Middle frontal gyrus (tissue), 1 donor: ENCODE data around the gene ACVR1C.
"Not testable (repeated sequence)": the region's sequence is repeated elsewhere in the genome, so short reads cannot be mapped to it uniquely, and the experiment has no call there.

Source experiments
- DNase-seq: peaks from one replicate; pipeline ENCODE4 v3.0.0-alpha.2; 2015; ENCODE audit warnings: low spot score; ENCODE audit errors: extremely low spot score

Gene ACVR1C

DNA sequence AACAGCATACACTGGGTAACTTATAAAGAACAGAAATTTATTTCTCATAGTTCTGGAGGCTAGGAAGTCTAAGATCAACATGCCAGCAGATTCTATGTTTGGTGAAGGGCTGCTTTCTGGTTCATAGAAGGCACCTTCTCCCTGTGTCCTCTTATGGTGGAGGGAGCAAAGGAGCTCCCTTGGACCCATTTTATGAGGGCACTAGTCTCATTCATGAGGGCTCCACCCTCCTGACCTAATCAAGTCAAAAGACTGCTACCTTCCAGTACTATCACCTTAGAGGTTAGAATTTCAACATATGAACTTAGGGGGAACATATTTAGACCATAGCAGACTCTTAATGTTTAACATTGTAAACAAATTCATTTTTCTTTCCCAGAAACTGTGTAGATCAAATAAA is 54.5 kb downstream of the ACVR1C start:
- DNase-seq: no peak

DNA sequence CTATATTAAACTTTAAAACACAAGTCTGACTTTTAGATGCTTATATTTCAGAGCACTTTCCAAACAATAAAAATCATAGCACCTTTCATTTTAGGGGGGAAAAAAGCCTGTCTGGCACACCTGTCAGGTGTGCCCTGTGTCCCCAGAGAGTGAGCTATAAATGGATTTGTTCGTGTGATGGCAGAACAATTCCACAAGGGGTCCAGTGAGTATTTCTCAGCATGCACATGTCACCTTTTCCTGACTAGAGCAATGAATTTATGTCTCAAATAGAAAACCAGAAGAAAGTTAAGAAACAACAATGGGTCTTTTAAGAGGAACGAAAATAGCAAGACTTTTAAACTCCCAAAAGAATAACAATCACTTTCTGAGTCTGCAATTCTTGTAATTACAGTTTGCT is 55.9 kb downstream of the ACVR1C start:
- no peak for DNase-seq

DNA sequence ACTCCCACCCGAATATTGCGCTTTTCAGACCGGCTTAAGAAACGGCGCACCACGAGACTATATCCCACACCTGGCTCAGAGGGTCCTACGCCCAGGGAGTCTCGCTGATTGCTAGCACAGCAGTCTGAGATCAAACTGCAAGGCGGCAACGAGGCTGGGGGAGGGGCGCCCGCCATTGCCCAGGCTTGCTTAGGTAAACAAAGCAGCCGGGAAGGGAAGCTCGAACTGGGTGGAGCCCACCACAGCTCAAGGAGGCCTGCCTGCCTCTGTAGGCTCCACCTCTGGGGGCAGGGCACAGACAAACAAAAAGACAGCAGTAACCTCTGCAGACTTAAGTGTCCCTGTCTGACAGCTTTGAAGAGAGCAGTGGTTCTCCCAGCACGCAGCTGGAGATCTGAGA is 62.0 kb downstream of the ACVR1C start:
- DNase-seq: not testable (repeated sequence)

DNA sequence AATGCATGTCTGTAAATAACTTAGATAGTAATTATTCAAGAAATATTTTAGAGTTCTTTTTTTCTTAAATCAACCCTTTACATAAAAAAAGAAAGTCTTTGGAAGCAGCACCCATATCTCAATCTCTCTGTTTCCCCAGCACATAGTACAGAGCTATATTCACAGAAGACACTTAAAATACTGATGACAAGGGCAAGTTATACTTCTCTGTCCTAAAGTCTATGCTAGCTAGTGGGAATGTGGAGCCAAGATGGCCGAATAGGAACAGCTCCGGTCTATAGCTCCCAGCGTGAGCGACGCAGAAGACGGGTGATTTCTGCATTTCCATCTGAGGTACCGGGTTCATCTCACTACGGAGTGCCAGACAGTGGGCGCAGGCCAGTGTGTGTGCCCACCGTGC is 62.6 kb downstream of the ACVR1C start:
- DNase-seq: not testable (repeated sequence)

DNA sequence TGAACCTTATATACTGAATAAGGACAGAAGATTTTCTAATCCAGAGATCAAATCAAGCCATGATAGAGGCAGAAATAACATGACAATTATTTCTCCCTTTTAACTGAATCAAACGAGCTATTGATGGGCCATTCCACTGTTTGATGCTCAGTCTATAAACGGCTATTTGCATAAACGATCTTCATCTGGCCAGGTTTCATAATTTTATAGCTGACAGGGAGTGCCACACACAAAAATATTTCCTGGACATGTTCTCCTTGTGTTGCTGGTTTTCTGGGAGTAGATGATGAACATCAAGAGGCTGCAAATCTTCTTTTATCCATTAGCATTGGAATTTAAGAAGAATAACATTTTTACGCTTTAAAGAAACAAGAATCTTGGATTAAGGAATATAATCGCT is 63.1 kb downstream of the ACVR1C start:
- DNase-seq: no peak

DNA sequence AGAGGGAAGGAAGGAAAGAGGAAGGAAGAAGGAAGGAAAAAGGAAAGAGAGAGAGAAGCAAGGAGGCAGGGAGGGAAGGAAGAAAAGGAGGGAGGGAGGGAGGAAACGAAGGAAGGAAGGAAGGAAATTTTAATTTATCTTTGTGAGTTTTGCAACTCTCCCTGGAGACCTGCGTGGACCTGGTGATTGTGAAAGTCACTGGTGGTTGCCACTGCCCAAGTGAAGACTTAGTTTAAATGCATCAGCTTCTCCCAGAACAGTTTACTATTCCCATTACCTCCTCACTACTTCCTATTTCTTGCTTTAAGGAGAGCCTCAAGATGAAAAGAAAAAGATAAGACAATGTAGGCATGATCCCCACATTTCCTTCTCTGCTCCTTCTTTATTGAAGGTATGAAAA is 68.8 kb downstream of the ACVR1C start:
- DNase-seq: no peak

DNA sequence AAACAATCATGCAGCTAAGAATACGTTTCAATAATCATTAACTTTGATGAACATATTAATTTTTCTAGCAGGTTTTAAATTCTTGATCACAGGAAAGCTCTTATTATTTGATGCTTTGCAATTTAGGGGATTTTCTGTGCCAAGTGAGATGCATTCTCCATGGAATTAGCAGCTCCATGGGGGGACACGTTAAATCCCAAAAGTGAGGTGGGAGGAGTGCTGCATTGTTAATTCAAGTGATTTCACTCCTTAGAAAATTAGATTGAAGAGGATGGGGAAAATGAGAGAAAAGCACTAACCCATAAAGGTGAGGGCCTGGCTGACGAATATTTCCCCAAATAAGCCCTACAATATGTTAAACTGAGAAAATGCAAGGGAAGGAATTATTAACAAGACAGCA is 69.2 kb downstream of the ACVR1C start:
- DNase-seq: no peak

DNA sequence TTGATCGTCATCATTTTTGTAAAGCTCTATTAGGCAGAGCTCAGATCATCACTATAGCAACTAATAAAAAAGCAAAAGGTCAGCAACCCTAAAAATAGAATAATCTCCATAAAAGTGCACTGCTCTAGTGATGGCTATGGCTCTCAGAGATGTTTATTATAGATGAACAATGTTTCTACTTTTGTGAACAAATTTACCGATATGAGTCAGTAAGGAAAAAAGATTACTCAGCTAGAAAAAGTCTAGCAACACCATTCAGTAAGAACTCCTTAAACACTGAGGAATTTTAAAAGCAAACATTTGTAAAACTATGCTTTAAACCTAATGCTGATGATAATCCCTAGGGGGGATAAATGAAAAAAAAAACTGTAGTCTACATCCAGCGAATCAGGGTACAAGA is 69.6 kb downstream of the ACVR1C start:
- DNase-seq: no peak

DNA sequence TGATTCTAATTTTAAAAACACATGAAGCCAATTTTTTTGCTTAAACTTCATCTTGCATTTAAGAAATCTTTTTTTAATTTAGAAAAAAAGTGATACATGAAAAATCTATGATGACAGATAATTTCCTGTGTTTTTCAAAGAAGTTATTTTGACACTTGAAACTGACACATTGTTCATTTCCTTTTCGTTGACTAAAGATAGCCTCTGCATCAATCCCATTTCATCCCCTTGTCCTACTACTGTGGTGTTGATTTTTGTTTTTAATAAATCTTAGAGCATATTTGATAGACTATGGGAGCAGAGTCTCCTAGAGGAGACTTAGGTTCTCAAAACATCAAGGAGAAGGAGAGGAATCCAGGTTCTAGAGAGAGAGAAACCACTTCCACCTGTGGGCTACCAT is 70.9 kb downstream of the ACVR1C start:
- no peak for DNase-seq

DNA sequence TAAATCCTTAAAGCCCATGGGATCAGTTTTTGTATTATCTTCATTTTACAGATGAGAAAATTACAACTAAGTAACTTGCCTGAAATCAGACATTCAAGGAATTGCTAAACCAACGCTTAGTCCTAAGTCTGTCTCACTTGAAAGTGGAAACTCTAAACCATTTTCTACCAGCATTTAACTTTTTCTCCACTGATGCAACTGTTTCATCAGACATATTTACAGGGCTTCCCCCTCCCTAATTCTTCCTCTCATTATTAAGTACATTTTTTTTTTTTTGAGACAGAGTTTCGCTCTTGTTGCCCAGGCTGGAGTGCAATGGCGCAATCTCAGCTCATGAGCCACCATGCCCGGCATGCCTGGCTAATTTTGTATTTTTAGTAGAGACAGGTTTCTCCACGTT is 88.6 kb downstream of the ACVR1C start:
- DNase-seq: no peak

DNA sequence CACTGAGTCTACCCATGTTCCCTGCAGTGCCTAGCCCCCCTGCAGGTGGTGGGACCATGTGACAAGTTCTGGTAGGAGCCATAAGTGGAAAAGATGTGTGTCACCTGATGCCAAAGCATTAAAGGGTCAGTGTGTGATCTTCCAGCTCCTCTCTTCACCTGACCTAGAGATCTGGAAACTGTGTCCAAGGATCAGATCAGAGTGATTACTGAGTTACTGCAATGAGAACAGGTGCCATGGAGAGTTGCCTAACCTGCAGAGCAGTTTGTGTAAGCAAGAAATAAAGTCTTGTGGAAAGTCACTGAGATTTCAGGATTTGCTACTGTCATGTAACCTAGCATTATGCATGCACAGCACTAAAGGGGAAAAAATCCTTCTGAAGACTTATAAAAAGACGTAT is 90.6 kb downstream of the ACVR1C start:
- DNase-seq: no peak

DNA sequence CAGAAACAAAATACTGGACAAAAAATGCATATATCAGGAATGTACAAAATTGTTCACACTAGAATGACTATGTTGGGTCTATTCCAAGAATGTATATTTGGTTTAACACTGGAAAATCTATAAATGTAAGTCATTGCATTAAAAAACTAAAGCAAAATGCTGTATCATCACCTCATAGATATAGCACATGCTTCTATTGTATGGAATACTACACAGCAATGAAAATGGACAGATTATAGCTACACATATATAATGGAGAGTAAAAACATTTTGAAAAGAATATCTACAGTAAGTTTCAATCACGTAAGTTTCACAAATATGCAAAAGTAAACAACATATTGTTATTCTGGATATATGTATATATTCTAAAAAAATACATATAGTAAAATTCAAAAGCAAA is 91.8 kb downstream of the ACVR1C start:
- no peak for DNase-seq

DNA sequence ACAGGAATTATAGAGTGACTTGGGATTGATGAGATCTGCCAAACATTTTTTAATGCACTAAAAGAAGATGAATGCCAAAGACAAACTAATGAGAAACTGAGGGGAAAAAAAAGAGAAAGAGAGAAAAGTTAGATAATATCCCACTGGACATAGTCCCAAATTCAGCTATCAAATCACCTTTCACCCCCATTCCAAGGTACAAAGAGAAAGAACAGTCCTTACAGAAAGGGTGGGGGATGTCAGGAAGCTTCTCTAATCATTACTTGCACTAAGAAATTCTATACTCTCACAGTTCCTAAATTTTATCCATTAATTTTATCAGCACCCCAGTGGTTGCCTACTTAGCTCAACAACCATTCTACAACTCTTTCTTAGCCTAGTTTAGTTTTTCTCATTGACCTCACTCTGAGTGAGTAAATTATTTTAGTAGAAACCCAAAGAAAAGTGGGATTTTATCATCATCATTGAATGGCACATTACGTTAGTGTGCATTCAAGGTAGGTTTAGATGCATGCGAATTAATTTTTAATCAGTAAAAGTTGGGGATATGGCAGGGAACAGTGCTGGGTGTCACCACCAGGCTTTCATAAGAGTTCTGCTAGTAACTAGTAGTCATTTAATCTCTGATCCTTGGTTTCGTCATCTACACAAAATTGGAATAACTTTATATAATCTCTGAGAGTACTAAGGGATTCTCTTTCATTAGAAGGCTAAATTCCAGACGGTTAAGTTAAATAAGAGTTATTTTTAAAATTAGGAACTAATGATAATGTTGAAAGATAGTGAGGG is 99.5 kb downstream of the ACVR1C start:
- DNase-seq: no peak

DNA sequence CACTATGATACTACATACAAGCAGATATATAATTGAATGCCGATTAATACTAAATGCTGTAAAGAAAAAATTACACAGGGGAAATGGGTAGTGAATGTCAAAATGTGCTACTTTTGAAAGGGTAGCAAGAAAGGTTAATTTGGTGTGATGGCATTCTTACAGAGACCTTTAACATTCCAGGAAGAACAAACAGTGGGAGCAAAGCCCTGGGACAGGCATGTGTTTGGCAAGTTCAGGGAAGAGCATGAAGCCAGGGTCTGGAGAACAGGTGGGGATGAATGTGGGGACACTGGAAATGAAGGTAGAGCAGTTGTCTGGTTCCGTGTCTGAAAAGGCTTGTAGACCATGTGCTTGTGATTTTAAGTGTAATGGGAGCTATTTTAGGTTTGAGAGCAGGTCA is 102.6 kb downstream of the ACVR1C start:
- DNase-seq: no peak

DNA sequence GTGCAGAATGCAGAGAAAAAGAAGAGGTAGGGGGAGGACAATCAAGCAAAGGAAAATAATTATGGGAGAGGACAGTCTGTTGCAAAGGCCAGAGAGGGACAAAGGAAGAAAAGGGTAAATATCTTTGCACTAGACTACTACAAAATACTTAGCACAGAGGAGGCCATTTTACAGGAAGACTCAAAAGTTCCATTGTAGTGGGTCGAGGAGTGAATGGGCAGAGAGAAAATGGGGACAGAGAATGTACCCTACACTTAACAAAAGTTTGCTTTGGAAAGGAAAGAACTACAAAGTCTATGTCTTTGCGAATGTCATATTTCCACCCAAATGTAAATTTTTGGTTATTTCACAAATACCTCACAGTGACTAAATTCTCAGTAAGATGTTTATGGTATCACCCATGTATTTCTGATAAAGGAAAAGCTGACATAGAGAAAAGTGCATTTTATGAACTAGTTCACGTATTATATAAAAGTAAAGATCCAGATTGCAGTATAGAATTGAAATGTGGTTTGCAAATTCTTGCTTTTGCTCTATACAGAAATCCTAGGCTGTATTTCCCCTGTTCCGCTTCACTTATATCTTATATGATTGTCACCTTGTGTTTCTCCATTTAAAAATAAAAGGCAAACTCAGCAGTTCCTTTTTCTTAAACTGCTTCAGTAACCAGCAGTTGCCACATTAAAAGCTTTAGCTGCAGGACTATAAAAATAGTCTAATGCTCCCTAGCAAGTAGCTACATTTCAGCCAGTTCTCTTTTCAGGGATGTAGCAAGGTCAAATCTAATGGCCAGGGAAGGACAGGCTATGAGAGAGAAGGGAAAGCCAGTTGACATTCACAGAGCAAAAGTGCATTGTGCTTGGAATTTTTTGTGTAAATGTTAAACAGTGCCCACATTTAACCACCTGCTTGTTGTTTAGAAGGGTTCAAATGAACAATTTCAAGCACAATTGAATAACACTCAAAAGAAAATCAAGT is 105.1 kb downstream of the ACVR1C start:
- DNase-seq: no peak

DNA sequence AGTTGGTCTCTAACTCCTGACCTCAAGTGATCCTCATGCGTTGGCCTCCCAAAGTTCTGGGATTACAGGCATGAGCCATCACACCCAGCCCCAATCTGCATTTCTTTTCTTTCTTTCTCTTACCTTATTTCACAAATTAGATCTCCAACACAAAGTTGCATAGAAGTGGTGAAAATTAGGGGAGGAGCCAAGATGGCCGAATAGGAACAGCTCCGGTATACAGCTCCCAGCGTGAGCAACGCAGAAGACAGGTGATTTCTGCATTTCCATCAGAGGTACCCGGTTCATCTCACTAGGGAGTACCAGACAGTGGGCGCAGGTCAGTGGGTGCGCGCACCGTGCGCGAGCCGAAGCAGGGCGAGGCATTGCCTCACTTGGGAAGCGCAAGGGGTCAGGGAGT is 113.7 kb downstream of the ACVR1C start:
- not testable (repeated sequence) for DNase-seq

DNA sequence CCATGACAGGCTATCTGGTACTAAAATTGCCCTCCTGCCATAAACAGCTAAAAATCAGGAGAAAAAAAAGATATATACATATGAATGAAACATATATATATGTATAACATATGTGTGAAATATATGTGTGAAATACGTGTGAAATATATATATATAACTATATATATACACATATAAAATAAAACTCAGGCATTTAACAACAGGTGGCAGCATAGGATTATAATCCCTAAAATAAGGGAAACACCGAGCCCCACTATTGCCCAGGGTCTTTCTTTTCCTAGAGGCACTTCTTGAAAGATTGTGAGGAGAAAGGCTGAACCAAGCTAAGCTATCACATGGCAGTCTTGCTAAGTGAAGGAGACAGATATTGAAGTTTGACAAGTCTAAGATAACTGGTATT is 118.9 kb downstream of the ACVR1C start:
- no peak for DNase-seq

DNA sequence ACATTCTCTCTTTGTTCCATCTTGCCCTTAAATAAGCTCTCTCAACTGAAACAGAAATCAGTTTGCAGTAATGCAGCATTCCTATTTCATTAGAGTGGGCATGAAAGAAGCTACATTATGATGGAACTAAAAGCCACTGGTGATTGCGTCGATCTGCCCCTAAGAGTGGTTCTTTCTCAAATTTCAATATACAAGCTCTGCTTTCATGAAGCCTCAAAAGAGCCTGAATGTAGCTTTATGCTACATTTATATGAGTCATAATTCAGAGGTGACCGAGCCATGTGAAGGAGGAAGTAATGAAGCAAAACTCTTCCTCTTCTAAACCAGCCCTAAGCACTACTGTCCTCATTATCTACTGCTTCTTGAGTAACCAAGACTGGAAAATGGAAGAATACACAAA is 120.0 kb downstream of the ACVR1C start:
- no peak for DNase-seq

DNA sequence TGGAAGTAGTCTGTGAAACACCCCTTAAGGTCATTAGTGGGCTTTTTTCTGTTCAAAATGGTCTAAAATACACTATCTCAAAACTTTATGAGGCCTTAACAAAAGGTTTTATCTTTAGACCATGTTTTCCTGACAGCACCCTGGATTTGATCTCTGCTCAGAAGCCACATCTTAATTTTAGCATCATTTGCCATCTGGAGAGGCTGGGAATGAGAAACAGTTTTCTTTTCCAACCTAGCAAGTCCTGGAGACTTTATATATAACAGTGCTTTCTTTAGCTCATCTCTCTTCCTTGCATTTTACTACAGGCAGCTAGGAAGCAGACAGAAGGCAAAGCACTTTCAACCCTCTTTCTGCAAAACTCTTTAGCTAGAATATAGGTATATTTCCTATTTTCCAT is 122.1 kb downstream of the ACVR1C start:
- no peak for DNase-seq

DNA sequence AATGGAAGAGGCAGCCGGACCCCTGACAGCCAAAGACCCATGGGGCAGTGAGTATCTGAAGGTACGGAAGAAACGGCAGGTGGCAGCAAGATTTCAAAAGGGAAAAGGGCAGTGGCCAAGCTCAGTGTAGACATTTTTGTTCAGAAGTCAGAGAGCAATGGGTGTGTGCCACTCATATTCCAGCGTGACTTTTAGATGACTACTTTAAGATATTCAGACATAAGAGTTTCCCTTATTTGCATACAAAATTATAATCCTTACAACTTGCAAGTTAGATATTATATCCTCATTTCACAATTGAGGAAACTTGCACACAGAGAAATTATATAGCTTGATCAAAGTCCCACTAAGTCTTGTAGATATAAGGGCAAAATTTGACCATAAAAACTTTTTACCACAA is 124.0 kb downstream of the ACVR1C start:
- DNase-seq: no peak

DNA sequence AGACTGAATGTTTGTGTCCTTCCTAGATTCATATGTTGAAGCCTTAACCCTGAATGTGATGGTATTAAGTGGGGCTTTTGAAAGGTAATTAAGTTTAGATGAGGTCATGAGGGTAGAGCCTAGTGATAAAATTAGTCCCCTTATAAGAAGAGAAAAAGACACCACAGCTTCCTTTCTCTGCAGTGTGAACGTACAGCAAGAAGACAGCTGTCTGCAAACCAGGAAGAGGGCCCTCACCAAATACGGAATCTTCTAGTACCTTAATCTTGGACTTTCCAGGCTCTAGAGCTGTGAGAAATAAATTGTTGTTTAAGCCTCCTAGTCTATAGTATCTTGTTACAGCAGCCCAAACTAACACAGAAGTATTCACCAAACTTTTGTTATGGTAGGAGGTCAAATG is 127.6 kb downstream of the ACVR1C start:
- no peak for DNase-seq

DNA sequence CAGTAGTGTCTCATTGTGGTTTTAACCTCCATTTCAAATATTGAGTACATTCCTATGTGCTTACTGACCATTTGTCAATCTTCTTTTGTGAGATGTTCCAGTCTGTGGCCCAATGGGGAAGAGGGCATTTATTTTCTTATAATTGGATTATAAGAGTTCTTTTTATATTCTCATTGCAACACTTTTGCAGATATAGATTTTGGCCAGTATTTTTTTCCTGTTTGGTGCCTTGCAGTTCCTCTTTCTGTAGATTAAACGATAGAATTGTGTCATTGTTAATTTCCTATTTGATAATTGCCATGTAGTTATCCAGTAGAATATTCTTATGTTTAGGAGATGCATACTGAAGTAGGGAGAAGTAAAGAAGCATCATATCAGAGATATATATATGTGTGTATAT is 128.3 kb downstream of the ACVR1C start:
- DNase-seq: no peak

DNA sequence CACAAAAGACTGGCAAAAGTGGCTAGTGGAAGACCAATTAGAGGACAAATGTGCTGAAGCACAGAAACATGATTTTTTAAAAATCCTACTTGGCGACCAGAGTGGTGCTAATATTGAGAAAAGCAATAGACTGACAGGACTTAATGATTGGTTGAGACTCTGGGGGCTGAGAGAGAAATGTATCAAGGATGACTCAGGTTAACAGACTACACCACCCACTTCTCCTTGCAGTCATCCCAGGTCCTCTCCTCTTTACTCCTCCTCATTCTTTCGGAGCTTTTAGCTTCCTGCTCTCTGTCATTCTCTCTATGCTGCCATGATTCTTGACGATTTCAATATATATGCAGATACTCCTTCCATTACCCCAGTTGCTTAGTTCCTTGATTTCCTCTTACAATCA is 130.2 kb downstream of the ACVR1C start:
- no peak for DNase-seq
